Stomach (tissue), 4 donors: Measurements from ENCODE around the gene SLC26A2.

Source experiments
- CTCF ChIP-seq, 7 experiments: fragments of 450-650 bp in 4 of 7; fragments of 200-600 bp in 3 of 7; sonication (generic) in 3 of 7; IDR thresholded peaks; one replicate each; pipeline ENCODE4 v1.5.1; 2016 to 2019; ENCODE audit warnings: antibody characterized with exemption in 7 of 7, control low read depth in 2 of 7, mild to moderate bottlenecking in 1 of 7
- POLR2AphosphoS5 ChIP-seq, 3 donors: sonication (generic); formaldehyde crosslinking; IDR thresholded peaks; one replicate each; pipeline ENCODE4 v1.6.1; 2016; ENCODE audit warnings: antibody characterized with exemption in 3 of 3

GRCh38 chr5:149930043-149930748 is 30.4 kb upstream of the SLC26A2 start:
- TF ChIP-seq CTCF (IDR thresholded peaks at IDR 0.05): no peak
- no peak for TF ChIP-seq POLR2AphosphoS5 (IDR thresholded peaks at IDR 0.05)
